Astrocyte (in vitro differentiated cells and primary cell): ENCODE results near the gene NEDD9. TPM values are rescaled to one million over a fixed set of nuclear protein-coding genes. Genes with fewer than 3 reads are reported as not detected.

Source experiments
- DNase-seq: peaks from one replicate; pipeline ENCODE4 v3.0.0-alpha.2; 2010; ENCODE audit warnings: low read depth
- FAIRE-seq: peaks from 2 replicates; lab custom pipeline; 2011; peaks lifted over from hg19 to GRCh38; lab: Jason Lieb, UNC
- H2AFZ ChIP-seq: 2 replicates; pipeline ENCODE4 v1.6.0; 2012; ENCODE audit warnings: low read depth, low read length, inconsistent platforms
- H3K27ac ChIP-seq: 2 replicates; pipeline ENCODE4 v1.5.1; 2011; ENCODE audit warnings: low read depth, low read length, inconsistent platforms
- H3K27me3 ChIP-seq: 2 replicates; pipeline ENCODE4 v1.6.0; 2011; ENCODE audit warnings: low read length, inconsistent platforms; ENCODE audit not compliant: insufficient read depth
- H3K36me3 ChIP-seq: 2 replicates; pipeline ENCODE4 v1.5.1; 2011; ENCODE audit warnings: low read length, inconsistent platforms; ENCODE audit not compliant: insufficient read depth
- H3K4me1 ChIP-seq: 2 replicates; pipeline ENCODE4 v1.5.1; 2011; ENCODE audit warnings: low read length, inconsistent platforms; ENCODE audit not compliant: insufficient read depth
- H3K4me2 ChIP-seq: 2 replicates; pipeline ENCODE4 v1.6.0; 2012; ENCODE audit warnings: low read length, inconsistent platforms
- H3K4me3 ChIP-seq: 2 replicates; pipeline ENCODE4 v1.5.1; 2011; ENCODE audit warnings: low read depth, mild to moderate bottlenecking, low read length, inconsistent platforms; ENCODE audit not compliant: insufficient read depth
- H3K79me2 ChIP-seq: 2 replicates; pipeline ENCODE4 v1.6.0; 2012; ENCODE audit warnings: mild to moderate bottlenecking, low read length, inconsistent platforms; ENCODE audit not compliant: insufficient read depth
- H3K9ac ChIP-seq: 2 replicates; pipeline ENCODE4 v1.6.0; 2012; ENCODE audit warnings: mild to moderate bottlenecking, low read length, inconsistent platforms
- H3K9me3 ChIP-seq: 2 replicates; pipeline ENCODE4 v1.5.1; 2012; ENCODE audit warnings: low read depth, mild to moderate bottlenecking, low read length, inconsistent platforms; ENCODE audit not compliant: insufficient read depth
- H4K20me1 ChIP-seq: 2 replicates; pipeline ENCODE4 v1.6.0; 2012; ENCODE audit warnings: low read length, inconsistent platforms; ENCODE audit not compliant: insufficient read depth
- H3K27ac Mint-ChIP-seq: one replicate; pipeline ENCODE4 v1.8.0; 2021; ENCODE audit warnings: mild to moderate bottlenecking, mixed read lengths; ENCODE audit not compliant: unreplicated experiment
- H3K27me3 Mint-ChIP-seq: one replicate; pipeline ENCODE4 v1.8.0; 2021; ENCODE audit warnings: low read depth, mixed read lengths; ENCODE audit not compliant: unreplicated experiment
- H3K36me3 Mint-ChIP-seq: one replicate; pipeline ENCODE4 v1.8.0; 2021; ENCODE audit warnings: low read depth, mixed read lengths; ENCODE audit not compliant: unreplicated experiment
- H3K4me1 Mint-ChIP-seq: one replicate; pipeline ENCODE4 v1.8.0; 2021; ENCODE audit warnings: low read depth, mixed read lengths; ENCODE audit not compliant: unreplicated experiment
- H3K4me3 Mint-ChIP-seq: one replicate; pipeline ENCODE4 v1.8.0; 2021; ENCODE audit warnings: mild to moderate bottlenecking, moderate library complexity, mixed read lengths; ENCODE audit not compliant: unreplicated experiment
- H3K9me3 Mint-ChIP-seq: one replicate; pipeline ENCODE4 v1.8.0; 2021; ENCODE audit warnings: mild to moderate bottlenecking, mixed read lengths; ENCODE audit not compliant: unreplicated experiment
- CTCF ChIP-seq: IDR thresholded peaks from 2 replicates; pipeline ENCODE4 v1.5.1; 2011; ENCODE audit warnings: low read depth, mild to moderate bottlenecking, inconsistent platforms, low read length, moderate library complexity; ENCODE audit not compliant: insufficient read depth
- EZH2 ChIP-seq: IDR thresholded peaks from 2 replicates; pipeline ENCODE4 v1.6.1; 2012; ENCODE audit warnings: mild to moderate bottlenecking, low read length, inconsistent platforms; ENCODE audit not compliant: insufficient read depth
- total RNA-seq: library from RNA; stranded (reverse); gene quantifications from 2 replicates; pipeline ENCODE4 v1.2.1, GENCODE V29; 2021

Gene NEDD9
- total RNA-seq, 1 donor from 2014 or later = 39.6 TPM

GRCh38 chr6:11192167-11192566, 40.3 kb downstream of the NEDD9 start:
- Mint-ChIP-seq H3K4me1 (peaks cover 28% of the 10 kb centered on the region), H3K9me3 (peaks cover 5% of the 10 kb centered on the region), H3K27me3 (no peaks in the 10 kb centered on the region), H3K4me3 (no peak overlapping the region), H3K27ac (no peak overlapping the region), H3K36me3 (peaks cover 48% of the 10 kb centered on the region)
- FAIRE-seq (no peak), DNase-seq (no peak)
- Histone ChIP-seq H3K4me1 (peaks cover 31% of the 10 kb centered on the region), H3K27ac (no peak overlapping the region), H3K36me3 (peaks cover 44% of the 10 kb centered on the region), H3K9ac (no peak overlapping the region), H3K9me3 (no peaks in the 10 kb centered on the region), H2AFZ (no peak overlapping the region), H3K79me2 (peaks cover 30% of the 10 kb centered on the region), H3K27me3 (no peaks in the 10 kb centered on the region), H4K20me1 (peaks cover 4% of the 10 kb centered on the region), H3K4me2 (no peak overlapping the region), H3K4me3 (no peak overlapping the region)
- TF ChIP-seq EZH2 = no peak
- TF ChIP-seq CTCF = no peak

- H3K4me1 Mint-ChIP-seq = peaks cover 17% of the 10 kb centered on the region
- Histone ChIP-seq H3K79me2 (peaks cover 30% of the 10 kb centered on the region), H3K27me3 (no peaks in the 10 kb centered on the region), H3K4me2 (no peak overlapping the region), H3K27ac (no peak overlapping the region), H3K4me1 (peaks cover 19% of the 10 kb centered on the region), H3K36me3 (peaks cover 56% of the 10 kb centered on the region), H4K20me1 (peaks cover 4% of the 10 kb centered on the region), H3K4me3 (no peak overlapping the region), H3K9ac (no peak overlapping the region), H2AFZ (no peak overlapping the region), H3K9me3 (no peaks in the 10 kb centered on the region)
- H3K27ac Mint-ChIP-seq = no peak overlapping the region
- H3K27me3 Mint-ChIP-seq = no peaks in the 10 kb centered on the region
- no peak overlapping the region for H3K4me3 Mint-ChIP-seq
- peaks cover 3% of the 10 kb centered on the region for H3K9me3 Mint-ChIP-seq
- H3K36me3 Mint-ChIP-seq = peaks cover 54% of the 10 kb centered on the region
- FAIRE-seq (no peak), DNase-seq (no peak)
- TF ChIP-seq EZH2 = no peak
- no peak for TF ChIP-seq CTCF
These were observed 41.7 kb downstream of the NEDD9 start for GRCh38 chr6:11190625-11191245.
